KMS-11 (cell line): ENCODE results near the gene ACSM2A.
"Not testable (repeated sequence)": the region's sequence is repeated elsewhere in the genome, so short reads cannot be mapped to it uniquely, and the experiment has no call there.

Experiments used
- H2AFZ ChIP-seq: fragments of 200-600 bp; sonication (generic); 2 replicates; pipeline ENCODE4 v1.6.1; 2016; ENCODE audit warnings: antibody characterized with exemption, mixed run types, low read depth
- H3K27ac ChIP-seq: fragments of 200-600 bp; sonication (generic); 2 replicates; pipeline ENCODE4 v1.6.1; 2016; ENCODE audit warnings: mild to moderate bottlenecking, mixed run types
- H3K27me3 ChIP-seq: fragments of 200-600 bp; sonication (generic); 2 replicates; pipeline ENCODE4 v1.6.1; 2017; ENCODE audit warnings: mild to moderate bottlenecking, low read depth, mixed run types, moderate library complexity; ENCODE audit not compliant: insufficient read depth
- H3K36me3 ChIP-seq: fragments of 200-600 bp; sonication (generic); 2 replicates; pipeline ENCODE4 v1.6.1; 2017; ENCODE audit warnings: mild to moderate bottlenecking, mixed run types; ENCODE audit not compliant: insufficient read depth
- H3K4me1 ChIP-seq: fragments of 200-600 bp; sonication (generic); 2 replicates; pipeline ENCODE4 v1.6.1; 2016; ENCODE audit warnings: mild to moderate bottlenecking, low read depth, mixed run types; ENCODE audit not compliant: poor library complexity, severe bottlenecking
- H3K4me2 ChIP-seq: fragments of 200-600 bp; sonication (generic); 2 replicates; pipeline ENCODE4 v1.7.0; 2016; ENCODE audit warnings: mild to moderate bottlenecking, mixed run types
- H3K4me3 ChIP-seq: fragments of 200-600 bp; sonication (generic); IDR thresholded peaks from 2 replicates; pipeline ENCODE4 v1.6.1; 2017; ENCODE audit warnings: low read depth, low read length, mixed read lengths; ENCODE audit not compliant: insufficient read depth
- H3K79me2 ChIP-seq: fragments of 200-600 bp; sonication (generic); 2 replicates; pipeline ENCODE4 v1.6.1; 2016; ENCODE audit warnings: low read depth, mixed run types; ENCODE audit not compliant: insufficient read depth
- H3K9ac ChIP-seq: fragments of 200-600 bp; sonication (generic); 2 replicates; pipeline ENCODE4 v1.6.1; 2016; ENCODE audit warnings: mild to moderate bottlenecking, mixed run types
- H4K20me1 ChIP-seq: fragments of 200-600 bp; sonication (generic); 2 replicates; pipeline ENCODE4 v1.6.1; 2016; ENCODE audit warnings: mild to moderate bottlenecking, mixed run types; ENCODE audit not compliant: insufficient read depth
- TF ChIP-seq, protein P1 (sequence below): fragments of 200-600 bp; sonication (generic); conservative IDR thresholded peaks from 2 replicates; pipeline ENCODE4 v1.6.1; 2017; ENCODE audit warnings: low read depth, mild to moderate bottlenecking, antibody characterized with exemption, low read length, moderate library complexity, mixed read lengths

The ACSM2A gene

GRCh38 chr16:20451364-20451763 is at the start of gene ACSM2A:
TSS of gene ACSM2A (plus strand) at chr16:20451521. CDS start at chr16:20460115, 8,594 bp downstream.
- not testable (repeated sequence) for H3K36me3 ChIP-seq, H2AFZ ChIP-seq, H3K9ac ChIP-seq, H3K4me2 ChIP-seq, H3K79me2 ChIP-seq, H4K20me1 ChIP-seq, H3K4me3 ChIP-seq, H3K27ac ChIP-seq, H3K4me1 ChIP-seq, H3K27me3 ChIP-seq

- no peak overlapping the region for H3K4me2 ChIP-seq
- H3K27ac ChIP-seq: no peak overlapping the region
- no peak overlapping the region for H3K9ac ChIP-seq
- H3K4me3 ChIP-seq: no peak overlapping the region
- H3K79me2 ChIP-seq: no peaks in the 10 kb centered on the region
- H4K20me1 ChIP-seq: no peaks in the 10 kb centered on the region
- no peaks in the 10 kb centered on the region for H3K4me1 ChIP-seq
- no peak overlapping the region for H2AFZ ChIP-seq
- no peaks in the 10 kb centered on the region for H3K36me3 ChIP-seq
- TF ChIP-seq, protein P1, sequence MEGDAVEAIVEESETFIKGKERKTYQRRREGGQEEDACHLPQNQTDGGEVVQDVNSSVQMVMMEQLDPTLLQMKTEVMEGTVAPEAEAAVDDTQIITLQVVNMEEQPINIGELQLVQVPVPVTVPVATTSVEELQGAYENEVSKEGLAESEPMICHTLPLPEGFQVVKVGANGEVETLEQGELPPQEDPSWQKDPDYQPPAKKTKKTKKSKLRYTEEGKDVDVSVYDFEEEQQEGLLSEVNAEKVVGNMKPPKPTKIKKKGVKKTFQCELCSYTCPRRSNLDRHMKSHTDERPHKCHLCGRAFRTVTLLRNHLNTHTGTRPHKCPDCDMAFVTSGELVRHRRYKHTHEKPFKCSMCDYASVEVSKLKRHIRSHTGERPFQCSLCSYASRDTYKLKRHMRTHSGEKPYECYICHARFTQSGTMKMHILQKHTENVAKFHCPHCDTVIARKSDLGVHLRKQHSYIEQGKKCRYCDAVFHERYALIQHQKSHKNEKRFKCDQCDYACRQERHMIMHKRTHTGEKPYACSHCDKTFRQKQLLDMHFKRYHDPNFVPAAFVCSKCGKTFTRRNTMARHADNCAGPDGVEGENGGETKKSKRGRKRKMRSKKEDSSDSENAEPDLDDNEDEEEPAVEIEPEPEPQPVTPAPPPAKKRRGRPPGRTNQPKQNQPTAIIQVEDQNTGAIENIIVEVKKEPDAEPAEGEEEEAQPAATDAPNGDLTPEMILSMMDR: no peak
- no peaks in the 10 kb centered on the region for H3K27me3 ChIP-seq
Measured at GRCh38 chr16:20402651-20403050, 48.7 kb upstream of the ACSM2A start.

- Histone ChIP-seq H3K27me3 (no peaks in the 10 kb centered on the region), H3K36me3 (no peaks in the 10 kb centered on the region), H3K4me1 (no peaks in the 10 kb centered on the region), H2AFZ (no peak within 1 kb of the TSS), H3K4me3 (no peak within 1 kb of the TSS), H3K9ac (no peak within 1 kb of the TSS), H3K4me2 (no peak within 1 kb of the TSS), H3K79me2 (no peaks in the 10 kb centered on the region), H4K20me1 (no peaks in the 10 kb centered on the region), H3K27ac (no peak within 1 kb of the TSS)
- TF ChIP-seq, protein P1: no peak
Measured at GRCh38 chr16:20404637-20405036, 46.7 kb upstream of the ACSM2A start, which contains the start of gene PDILT. TSS of gene PDILT (minus strand) at chr16:20404737. CDS start at chr16:20399300, 5,437 bp downstream.

- Histone ChIP-seq H3K4me3 (no peak within 1 kb of the TSS), H3K4me2 (no peak within 1 kb of the TSS), H3K27me3 (no peaks in the 10 kb centered on the region), H2AFZ (no peak within 1 kb of the TSS), H3K79me2 (no peaks in the 10 kb centered on the region), H3K4me1 (no peaks in the 10 kb centered on the region), H3K9ac (no peak within 1 kb of the TSS), H3K27ac (no peak within 1 kb of the TSS), H3K36me3 (no peaks in the 10 kb centered on the region), H4K20me1 (no peaks in the 10 kb centered on the region)
- TF ChIP-seq, protein P1: no peak
Measured at GRCh38 chr16:20409398-20410120, 41.8 kb upstream of the ACSM2A start, which contains the start of gene ACSM5. TSS of gene ACSM5 (plus strand) at chr16:20409534. CDS start at chr16:20411485, 1,951 bp downstream.

DNA sequence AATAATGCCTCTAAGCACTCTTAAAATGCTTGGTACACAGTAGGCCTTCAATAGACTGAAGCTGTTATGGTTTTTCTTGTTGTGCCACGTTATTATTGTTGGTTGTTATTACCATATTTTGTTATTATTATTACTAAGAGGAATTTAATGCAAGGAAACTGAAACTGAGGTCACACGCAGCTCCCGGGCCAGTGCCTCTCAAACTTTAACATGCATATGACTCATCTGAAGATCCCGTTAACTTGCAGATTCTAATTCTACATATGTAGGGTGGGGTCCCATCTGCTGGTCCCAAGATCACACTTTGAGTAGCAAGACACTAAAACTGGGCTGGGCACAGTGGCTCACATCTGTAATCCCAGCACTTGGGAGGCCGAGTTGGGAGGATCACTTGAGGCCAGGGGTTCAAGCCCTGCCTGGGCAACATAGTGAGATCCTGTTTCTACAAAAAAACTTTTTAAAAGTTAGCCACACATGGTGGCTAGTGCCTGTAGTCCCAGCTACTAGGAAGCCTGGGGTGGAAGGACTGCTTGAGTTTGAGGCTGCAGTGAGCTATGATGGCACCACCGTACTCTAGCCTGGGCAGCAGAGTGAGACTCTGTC is 41.1 kb upstream of the ACSM2A start:
- TF ChIP-seq, protein P1: no peak
- Histone ChIP-seq H3K27me3 (no peaks in the 10 kb centered on the region), H4K20me1 (no peaks in the 10 kb centered on the region), H2AFZ (no peak overlapping the region), H3K4me1 (no peaks in the 10 kb centered on the region), H3K4me2 (no peak overlapping the region), H3K9ac (no peak overlapping the region), H3K4me3 (no peak overlapping the region), H3K79me2 (no peaks in the 10 kb centered on the region), H3K36me3 (no peaks in the 10 kb centered on the region), H3K27ac (no peak overlapping the region)
